Measurements from ENCODE around the gene NDUFB1. TPM values are rescaled to one million over a fixed set of nuclear protein-coding genes. Genes with fewer than 3 reads are reported as not detected.

Gene NDUFB1
- total and polyA plus RNA-seq, 2 experiments from 2014 or later = 136 to 336 TPM

DNA sequence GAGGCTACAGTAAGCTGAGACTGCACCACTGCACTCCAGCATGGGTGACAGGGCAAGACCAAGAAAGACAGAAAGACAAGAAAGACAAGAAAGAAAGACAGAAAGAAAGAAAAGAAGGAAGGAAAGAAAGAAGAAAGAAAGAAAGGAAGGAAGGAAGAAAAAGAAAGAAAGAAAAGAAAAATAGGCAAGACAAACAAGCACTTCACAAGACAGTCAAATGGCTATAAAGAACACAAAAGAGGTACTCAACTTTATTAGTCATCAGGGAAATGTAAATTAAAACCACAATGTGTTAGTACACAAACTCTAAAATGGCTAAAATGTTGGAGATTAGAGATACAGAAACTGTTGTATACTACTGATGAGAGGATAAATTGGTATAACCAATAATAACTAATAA, 21.7 kb downstream of the NDUFB1 start:
- in situ Hi-C loops (cut with MboI) = no loop called here

DNA sequence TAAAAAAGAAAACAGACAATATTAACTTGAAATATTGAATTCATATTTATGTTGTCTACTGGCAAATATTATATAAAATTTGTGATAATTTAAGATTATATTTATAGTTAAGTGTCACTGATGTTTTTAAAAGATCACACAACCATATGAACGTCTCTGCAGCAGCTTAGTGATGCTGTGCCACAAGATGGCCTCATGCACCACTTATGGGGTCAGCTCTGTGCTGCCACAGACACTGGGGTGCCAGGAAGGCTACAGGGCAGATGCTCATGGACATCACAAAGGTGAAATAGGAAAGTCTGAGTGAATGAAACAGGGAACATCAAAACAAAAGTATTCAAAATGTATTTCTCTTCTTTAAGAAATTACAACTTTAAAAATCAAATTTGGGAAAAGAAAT, 28.2 kb downstream of the NDUFB1 start:
- Histone ChIP-seq H3K9me3 (ENCODE audit: low read depth) (no peaks in the 10 kb centered on the region), H3F3A (ENCODE audit: insufficient read depth) (no peaks in the 10 kb centered on the region), H3K4me1 (ENCODE audit: insufficient read depth) (no peaks in the 10 kb centered on the region), H4K20me1 (ENCODE audit: insufficient read depth) (no peaks in the 10 kb centered on the region), H3K4me3 (no peak overlapping the region), H2AFZ (no peak overlapping the region), H3K4me2 (ENCODE audit: unreplicated experiment) (no peak overlapping the region), H3K27ac (no peak overlapping the region), H3K9ac (no peak overlapping the region), H3K9me2 (ENCODE audit: insufficient read depth) (no peaks in the 10 kb centered on the region), H3K36me3 (ENCODE audit: low read depth) (peaks cover 16% of the 10 kb centered on the region; the same call in 1 of the 2 replicates), H3K27me3 (replicated peaks; ENCODE audit: insufficient read depth) (no peaks in the 10 kb centered on the region), H3K79me2 (ENCODE audit: insufficient read depth) (peaks cover 35% of the 10 kb centered on the region)
- TF ChIP-seq EZH2 (IDR thresholded peaks at IDR 0.05; ENCODE audit: insufficient read depth, poor library complexity, severe bottlenecking) (no peak), EZH2phosphoT487 (IDR thresholded peaks at IDR 0.05; ENCODE audit: insufficient read depth, low read depth) (no peak)
- 42 to 56% methylated on average over 1 of the region's 1 CpG for WGBS, 2 experiments (ENCODE audit: low coverage in 1 of 2, low lambda C conversion rate in 2 of 2, missing lambda C conversion rate in 2 of 2)
- DNase-seq = peak; percentile 8
- in situ Hi-C loops (cut with MboI) = no loop called here

More for the DNA sequence above, 21.7 kb downstream of the NDUFB1 start:
- Histone ChIP-seq H3K27ac (no peak overlapping the region), H3K9ac (no peak overlapping the region), H3K79me2 (ENCODE audit: insufficient read depth) (peaks cover 93% of the 10 kb centered on the region), H3K4me3 (no peak overlapping the region), H4K20me1 (ENCODE audit: insufficient read depth) (0 out of 2 replicates have a peak, but pooled peaks cover 14% of the 10 kb centered on the region), H3K9me3 (ENCODE audit: low read depth) (no peaks in the 10 kb centered on the region), H3K36me3 (ENCODE audit: low read depth) (0 out of 2 replicates have a peak, but pooled peaks cover 2% of the 10 kb centered on the region), H3K9me2 (ENCODE audit: insufficient read depth) (no peaks in the 10 kb centered on the region), H3F3A (ENCODE audit: insufficient read depth) (peaks cover 9% of the 10 kb centered on the region), H2AFZ (no peak overlapping the region), H3K4me1 (ENCODE audit: insufficient read depth) (peaks cover 9% of the 10 kb centered on the region), H3K27me3 (replicated peaks; ENCODE audit: insufficient read depth) (no peaks in the 10 kb centered on the region), H3K4me2 (ENCODE audit: unreplicated experiment) (no peak overlapping the region)
- no peak for TF ChIP-seq EZH2phosphoT487 (IDR thresholded peaks at IDR 0.05; ENCODE audit: insufficient read depth, low read depth)
- TF ChIP-seq EZH2 (IDR thresholded peaks at IDR 0.05; ENCODE audit: insufficient read depth, poor library complexity, severe bottlenecking) = no peak
- DNase-seq = peak; percentile 12

DNA sequence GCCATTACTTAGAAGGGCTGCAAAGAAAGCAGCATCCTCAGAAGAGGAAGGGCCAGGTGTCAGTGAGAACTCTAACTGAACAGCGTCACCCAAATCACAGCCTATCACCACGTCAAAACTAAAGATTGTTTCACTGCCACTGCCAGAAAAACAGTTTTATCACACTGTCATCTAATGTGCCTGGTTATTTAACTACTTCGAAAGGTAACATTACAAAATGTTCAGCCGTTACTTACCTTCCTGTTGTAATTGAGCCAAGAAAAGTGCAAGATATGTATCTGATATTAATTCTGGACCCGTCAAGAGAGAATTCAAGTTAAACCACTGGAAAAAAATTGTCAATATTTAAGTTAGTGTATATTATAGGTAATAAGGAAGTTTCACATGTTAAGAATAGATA, 33.0 kb downstream of the NDUFB1 start:
- DNase-seq = no peak
- TF ChIP-seq EZH2phosphoT487 (IDR thresholded peaks at IDR 0.05; ENCODE audit: insufficient read depth, low read depth) (no peak), EZH2 (IDR thresholded peaks at IDR 0.05; ENCODE audit: insufficient read depth, poor library complexity, severe bottlenecking) (no peak)
- H3K9me2 ChIP-seq (ENCODE audit: insufficient read depth) = no peaks in the 10 kb centered on the region
- in situ Hi-C loops (cut with MboI) = no loop called here
- no peak overlapping the region for H3K27ac ChIP-seq
- H3K4me1 ChIP-seq (ENCODE audit: insufficient read depth) = no peaks in the 10 kb centered on the region
- 96 to 98% methylated on average over 5 of the region's 5 CpGs for WGBS, 2 experiments (ENCODE audit: low coverage in 1 of 2, low lambda C conversion rate in 2 of 2, missing lambda C conversion rate in 2 of 2)
- no peaks in the 10 kb centered on the region for H3K27me3 ChIP-seq (replicated peaks; ENCODE audit: insufficient read depth)
- H2AFZ ChIP-seq = no peak overlapping the region
- no peaks in the 10 kb centered on the region for H3K79me2 ChIP-seq (ENCODE audit: insufficient read depth)
- H3K36me3 ChIP-seq (ENCODE audit: low read depth) = peaks cover 24% of the 10 kb centered on the region
- no peaks in the 10 kb centered on the region for H3F3A ChIP-seq (ENCODE audit: insufficient read depth)
- H3K4me3 ChIP-seq = no peak overlapping the region
- H4K20me1 ChIP-seq (ENCODE audit: insufficient read depth) = no peaks in the 10 kb centered on the region
- no peak overlapping the region for H3K9ac ChIP-seq
- H3K9me3 ChIP-seq (ENCODE audit: low read depth) = no peaks in the 10 kb centered on the region
- H3K4me2 ChIP-seq (ENCODE audit: unreplicated experiment) = no peak overlapping the region

DNA sequence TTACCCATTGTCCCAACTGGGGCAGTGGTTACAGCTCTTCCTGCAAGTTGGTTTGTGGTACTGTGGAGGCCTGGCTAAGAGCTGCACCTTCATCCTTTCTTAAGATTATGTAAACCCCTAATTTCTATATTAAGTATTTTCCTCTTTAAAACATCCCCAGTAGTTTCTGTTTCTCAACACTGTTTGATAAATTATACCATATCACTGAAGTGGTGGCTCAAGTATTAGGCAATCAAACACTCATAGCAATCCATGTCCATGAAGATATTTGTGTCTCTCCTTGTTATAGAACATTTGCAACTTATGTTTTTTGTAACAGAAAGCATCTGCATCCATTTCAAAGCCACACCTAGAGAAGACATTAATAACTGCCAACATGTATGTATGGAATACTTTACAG, 47.0 kb downstream of the NDUFB1 start:
- no peaks in the 10 kb centered on the region for H3K9me3 ChIP-seq (ENCODE audit: low read depth)
- no peak overlapping the region for H3K27ac ChIP-seq
- H3K9me2 ChIP-seq (ENCODE audit: insufficient read depth) = no peaks in the 10 kb centered on the region
- H3K4me2 ChIP-seq (ENCODE audit: unreplicated experiment) = no peak overlapping the region
- no peaks in the 10 kb centered on the region for H3K79me2 ChIP-seq (ENCODE audit: insufficient read depth)
- in situ Hi-C loops (cut with MboI) = no loop called here
- peaks cover 33% of the 10 kb centered on the region for H3K36me3 ChIP-seq (ENCODE audit: low read depth)
- no peak overlapping the region for H3K4me3 ChIP-seq
- H2AFZ ChIP-seq = no peak overlapping the region
- no peaks in the 10 kb centered on the region for H3F3A ChIP-seq (ENCODE audit: insufficient read depth)
- H3K9ac ChIP-seq = no peak overlapping the region
- H3K4me1 ChIP-seq (ENCODE audit: insufficient read depth) = no peaks in the 10 kb centered on the region
- no peak for TF ChIP-seq EZH2 (IDR thresholded peaks at IDR 0.05; ENCODE audit: insufficient read depth, poor library complexity, severe bottlenecking)
- TF ChIP-seq EZH2phosphoT487 (IDR thresholded peaks at IDR 0.05; ENCODE audit: insufficient read depth, low read depth) = no peak
- no peaks in the 10 kb centered on the region for H4K20me1 ChIP-seq (ENCODE audit: insufficient read depth)
- no peak for DNase-seq
- H3K27me3 ChIP-seq (replicated peaks; ENCODE audit: insufficient read depth) = no peaks in the 10 kb centered on the region

Other genes starting within 250 kb of the NDUFB1 start
- gene FBLN5, start 174.0 kb downstream of the NDUFB1 start, total RNA-seq (2014; rRNA removed; shearing (Covaris generic)) = 234 TPM in 2 replicates
- gene FBLN5, start 174.0 kb downstream of the NDUFB1 start, polyA plus RNA-seq (2016; fragmentation: Nextera tagmentation; extraction: Ambion mirVana) = 756 and 767 TPM in 2 replicates
- gene TRIP11, start 81.6 kb downstream of the NDUFB1 start, total RNA-seq (2014; rRNA removed; shearing (Covaris generic)) = 24.1 and 27.4 TPM in 2 replicates
- gene TRIP11, start 81.6 kb downstream of the NDUFB1 start, polyA plus RNA-seq (2016; fragmentation: Nextera tagmentation; extraction: Ambion mirVana) = 65.4 and 69.5 TPM in 2 replicates
- gene ATXN3, start 15.1 kb downstream of the NDUFB1 start, total RNA-seq (2014; rRNA removed; shearing (Covaris generic)) = 35.7 and 75.6 TPM in 2 replicates
- 19.4 and 25.9 TPM in 2 replicates for gene ATXN3, start 15.1 kb downstream of the NDUFB1 start, polyA plus RNA-seq (2016; fragmentation: Nextera tagmentation; extraction: Ambion mirVana)
- 38.7 and 53.6 TPM in 2 replicates for gene CPSF2, start 263 bp upstream of the NDUFB1 start, total RNA-seq (2014; rRNA removed; shearing (Covaris generic))
- gene CPSF2, start 263 bp upstream of the NDUFB1 start, polyA plus RNA-seq (2016; fragmentation: Nextera tagmentation; extraction: Ambion mirVana) = 41.0 and 42.6 TPM in 2 replicates
- not detected in 2 replicates for gene SLC24A4, start 201.5 kb upstream of the NDUFB1 start, total RNA-seq (2014; rRNA removed; shearing (Covaris generic))
- gene SLC24A4, start 201.5 kb upstream of the NDUFB1 start, polyA plus RNA-seq (2016; fragmentation: Nextera tagmentation; extraction: Ambion mirVana) = not detected in 2 replicates